Measurements from ENCODE around the gene TNS1.

The TNS1 gene

DNA sequence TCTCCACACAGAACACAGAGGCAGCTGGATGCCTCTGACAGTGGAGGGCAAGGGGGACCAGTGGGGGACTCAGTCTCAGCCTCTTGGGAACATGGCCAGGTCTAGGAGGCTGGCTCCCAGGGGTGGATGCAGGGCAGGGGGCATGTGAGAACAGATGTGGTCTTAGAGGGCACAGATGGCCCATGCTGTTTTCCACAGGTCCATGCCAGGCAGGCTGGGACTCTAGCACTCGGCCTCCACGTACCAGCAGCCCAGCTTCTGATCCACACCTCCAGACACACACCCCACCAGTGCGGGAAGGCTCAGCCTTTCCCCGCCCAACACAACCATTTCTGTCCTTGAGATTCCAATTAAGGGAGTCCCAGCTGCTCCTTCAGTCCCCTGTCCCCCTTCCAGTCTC lies 42.4 kb downstream of the TNS1 start:
- no peaks in the 10 kb centered on the region for H3K27me3 ChIP-seq (ENCODE audit: insufficient read depth, poor library complexity, severe bottlenecking)
- TF ChIP-seq GABPA (IDR thresholded peaks at IDR 0.05; ENCODE audit: low read depth): no peak
- no peak overlapping the region for H3K4me3 ChIP-seq (replicated peaks; ENCODE audit: insufficient read depth, low read length)
- no peak for DNase-seq (ENCODE audit: low read depth in 1 of 2, low spot score in 1 of 2)
- H3K27ac ChIP-seq (replicated peaks): no peak overlapping the region

DNA sequence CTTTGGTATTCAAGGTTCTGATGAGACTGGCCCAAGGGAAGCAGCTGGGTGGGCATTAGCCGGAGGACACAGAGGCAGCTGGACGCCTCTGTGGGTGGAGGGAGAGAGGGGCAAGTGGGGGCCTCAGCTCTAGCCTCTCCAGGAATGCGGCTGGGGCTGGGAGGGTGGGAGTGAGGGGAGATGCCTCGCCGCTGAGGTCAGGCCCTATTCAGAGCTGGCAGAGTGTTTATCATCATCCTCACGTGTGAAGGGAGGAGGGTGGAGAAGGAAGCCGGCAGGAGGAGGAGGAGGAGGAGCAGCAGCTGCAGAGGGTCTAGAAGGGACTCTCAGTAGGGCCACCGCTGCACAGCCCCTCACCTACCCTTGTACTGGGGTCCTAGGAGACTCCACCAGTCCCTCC lies 43.1 kb downstream of the TNS1 start:
- DNase-seq (ENCODE audit: low read depth in 1 of 2, low spot score in 1 of 2): no peak
- H3K4me3 ChIP-seq (replicated peaks; ENCODE audit: insufficient read depth, low read length): no peak overlapping the region
- TF ChIP-seq GABPA (IDR thresholded peaks at IDR 0.05; ENCODE audit: low read depth) (no peak), SPI1 (IDR thresholded peaks at IDR 0.05; ENCODE audit: borderline replicate concordance, low read depth) (no peak), POLR2AphosphoS5 (IDR thresholded peaks at IDR 0.05; ENCODE audit: low read depth) (no peak)
- TF ChIP-seq, protein P1, sequence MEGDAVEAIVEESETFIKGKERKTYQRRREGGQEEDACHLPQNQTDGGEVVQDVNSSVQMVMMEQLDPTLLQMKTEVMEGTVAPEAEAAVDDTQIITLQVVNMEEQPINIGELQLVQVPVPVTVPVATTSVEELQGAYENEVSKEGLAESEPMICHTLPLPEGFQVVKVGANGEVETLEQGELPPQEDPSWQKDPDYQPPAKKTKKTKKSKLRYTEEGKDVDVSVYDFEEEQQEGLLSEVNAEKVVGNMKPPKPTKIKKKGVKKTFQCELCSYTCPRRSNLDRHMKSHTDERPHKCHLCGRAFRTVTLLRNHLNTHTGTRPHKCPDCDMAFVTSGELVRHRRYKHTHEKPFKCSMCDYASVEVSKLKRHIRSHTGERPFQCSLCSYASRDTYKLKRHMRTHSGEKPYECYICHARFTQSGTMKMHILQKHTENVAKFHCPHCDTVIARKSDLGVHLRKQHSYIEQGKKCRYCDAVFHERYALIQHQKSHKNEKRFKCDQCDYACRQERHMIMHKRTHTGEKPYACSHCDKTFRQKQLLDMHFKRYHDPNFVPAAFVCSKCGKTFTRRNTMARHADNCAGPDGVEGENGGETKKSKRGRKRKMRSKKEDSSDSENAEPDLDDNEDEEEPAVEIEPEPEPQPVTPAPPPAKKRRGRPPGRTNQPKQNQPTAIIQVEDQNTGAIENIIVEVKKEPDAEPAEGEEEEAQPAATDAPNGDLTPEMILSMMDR (IDR thresholded peaks at IDR 0.05; ENCODE audit: insufficient read depth, low read length): no peak
- TF ChIP-seq, protein P2, sequence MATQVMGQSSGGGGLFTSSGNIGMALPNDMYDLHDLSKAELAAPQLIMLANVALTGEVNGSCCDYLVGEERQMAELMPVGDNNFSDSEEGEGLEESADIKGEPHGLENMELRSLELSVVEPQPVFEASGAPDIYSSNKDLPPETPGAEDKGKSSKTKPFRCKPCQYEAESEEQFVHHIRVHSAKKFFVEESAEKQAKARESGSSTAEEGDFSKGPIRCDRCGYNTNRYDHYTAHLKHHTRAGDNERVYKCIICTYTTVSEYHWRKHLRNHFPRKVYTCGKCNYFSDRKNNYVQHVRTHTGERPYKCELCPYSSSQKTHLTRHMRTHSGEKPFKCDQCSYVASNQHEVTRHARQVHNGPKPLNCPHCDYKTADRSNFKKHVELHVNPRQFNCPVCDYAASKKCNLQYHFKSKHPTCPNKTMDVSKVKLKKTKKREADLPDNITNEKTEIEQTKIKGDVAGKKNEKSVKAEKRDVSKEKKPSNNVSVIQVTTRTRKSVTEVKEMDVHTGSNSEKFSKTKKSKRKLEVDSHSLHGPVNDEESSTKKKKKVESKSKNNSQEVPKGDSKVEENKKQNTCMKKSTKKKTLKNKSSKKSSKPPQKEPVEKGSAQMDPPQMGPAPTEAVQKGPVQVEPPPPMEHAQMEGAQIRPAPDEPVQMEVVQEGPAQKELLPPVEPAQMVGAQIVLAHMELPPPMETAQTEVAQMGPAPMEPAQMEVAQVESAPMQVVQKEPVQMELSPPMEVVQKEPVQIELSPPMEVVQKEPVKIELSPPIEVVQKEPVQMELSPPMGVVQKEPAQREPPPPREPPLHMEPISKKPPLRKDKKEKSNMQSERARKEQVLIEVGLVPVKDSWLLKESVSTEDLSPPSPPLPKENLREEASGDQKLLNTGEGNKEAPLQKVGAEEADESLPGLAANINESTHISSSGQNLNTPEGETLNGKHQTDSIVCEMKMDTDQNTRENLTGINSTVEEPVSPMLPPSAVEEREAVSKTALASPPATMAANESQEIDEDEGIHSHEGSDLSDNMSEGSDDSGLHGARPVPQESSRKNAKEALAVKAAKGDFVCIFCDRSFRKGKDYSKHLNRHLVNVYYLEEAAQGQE (IDR thresholded peaks at IDR 0.05; ENCODE audit: insufficient replicate concordance, low read depth): no peak
- no peaks in the 10 kb centered on the region for H3K27me3 ChIP-seq (ENCODE audit: insufficient read depth, poor library complexity, severe bottlenecking)
- H3K27ac ChIP-seq (replicated peaks): no peak overlapping the region

DNA sequence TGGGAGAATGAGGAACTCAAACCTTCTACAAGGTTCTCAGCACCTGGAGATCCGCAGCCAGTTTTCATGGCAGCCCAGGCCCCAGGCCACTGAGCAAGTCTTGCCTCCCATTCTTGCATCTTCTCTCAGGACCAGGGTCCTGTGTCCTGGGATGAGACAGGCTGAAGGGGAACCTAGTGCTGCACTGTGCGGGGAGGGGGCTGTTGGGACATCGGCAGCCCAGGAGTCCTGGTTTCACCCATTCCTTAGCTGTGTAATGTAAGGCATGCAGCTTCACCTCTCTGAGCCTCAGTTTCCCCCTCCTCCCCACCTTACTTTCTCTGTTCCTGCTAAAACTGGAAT lies 43.9 kb downstream of the TNS1 start:
- TF ChIP-seq GABPA (IDR thresholded peaks at IDR 0.05; ENCODE audit: low read depth) (no peak), POLR2AphosphoS5 (IDR thresholded peaks at IDR 0.05; ENCODE audit: low read depth) (no peak), SPI1 (IDR thresholded peaks at IDR 0.05; ENCODE audit: borderline replicate concordance, low read depth) (no peak)
- TF ChIP-seq, protein P1 (IDR thresholded peaks at IDR 0.05; ENCODE audit: insufficient read depth, low read length): no peak
- TF ChIP-seq, protein P2 (IDR thresholded peaks at IDR 0.05; ENCODE audit: insufficient replicate concordance, low read depth): no peak
- DNase-seq (ENCODE audit: low read depth in 1 of 2, low spot score in 1 of 2): no peak
- H3K27me3 ChIP-seq (ENCODE audit: insufficient read depth, poor library complexity, severe bottlenecking): no peaks in the 10 kb centered on the region
- H3K4me3 ChIP-seq (replicated peaks; ENCODE audit: insufficient read depth, low read length): no peak overlapping the region
- no peak overlapping the region for H3K27ac ChIP-seq (replicated peaks)

DNA sequence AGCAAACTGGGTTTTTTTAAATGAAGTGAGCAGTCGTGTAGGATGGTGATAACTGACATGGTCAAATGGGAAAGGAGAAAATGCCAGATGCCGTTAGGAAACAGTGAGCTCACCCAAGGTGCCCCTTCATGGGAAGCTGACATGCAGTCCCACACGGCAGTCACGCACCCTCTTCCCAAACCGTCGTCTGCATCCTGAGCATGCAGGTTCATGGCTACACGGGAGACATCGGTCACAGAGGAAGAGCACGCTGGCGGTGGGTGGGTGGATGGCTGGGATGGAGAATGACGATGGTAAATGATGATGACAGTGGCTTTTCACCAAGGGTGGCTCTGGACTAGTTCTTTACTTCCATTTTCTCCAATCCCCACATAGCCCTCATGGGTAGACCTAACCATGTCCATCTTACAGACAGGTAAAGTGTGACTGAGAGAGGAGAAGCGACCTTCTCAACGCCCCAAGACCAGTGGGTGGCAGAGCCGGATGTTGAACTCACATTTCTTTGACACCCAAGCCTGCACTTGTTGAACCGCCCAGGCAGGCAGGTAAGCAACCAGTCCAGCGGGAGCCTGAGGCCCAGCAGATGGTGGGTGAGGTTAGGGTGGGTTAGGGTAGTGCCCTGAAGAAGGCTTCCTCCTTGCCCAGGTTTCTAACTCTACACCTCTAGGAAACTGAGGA lies 44.5 kb downstream of the TNS1 start:
- Histone ChIP-seq H3K4me3 (replicated peaks; ENCODE audit: insufficient read depth, low read length) (no peak overlapping the region), H3K27me3 (ENCODE audit: insufficient read depth, poor library complexity, severe bottlenecking) (no peaks in the 10 kb centered on the region), H3K27ac (replicated peaks) (no peak overlapping the region)
- no peak for DNase-seq (ENCODE audit: low read depth in 1 of 2, low spot score in 1 of 2)
- TF ChIP-seq, protein P2 (IDR thresholded peaks at IDR 0.05; ENCODE audit: insufficient replicate concordance, low read depth): no peak
- no peak for TF ChIP-seq POLR2AphosphoS5 (IDR thresholded peaks at IDR 0.05; ENCODE audit: low read depth)
